ENCODE data around the gene MAB21L4. TPM values are rescaled to one million over a fixed set of nuclear protein-coding genes. Genes with fewer than 3 reads are reported as not detected.

The MAB21L4 gene
- total and polyA plus RNA-seq, 2 experiments from 2014 or later: not detected

DNA sequence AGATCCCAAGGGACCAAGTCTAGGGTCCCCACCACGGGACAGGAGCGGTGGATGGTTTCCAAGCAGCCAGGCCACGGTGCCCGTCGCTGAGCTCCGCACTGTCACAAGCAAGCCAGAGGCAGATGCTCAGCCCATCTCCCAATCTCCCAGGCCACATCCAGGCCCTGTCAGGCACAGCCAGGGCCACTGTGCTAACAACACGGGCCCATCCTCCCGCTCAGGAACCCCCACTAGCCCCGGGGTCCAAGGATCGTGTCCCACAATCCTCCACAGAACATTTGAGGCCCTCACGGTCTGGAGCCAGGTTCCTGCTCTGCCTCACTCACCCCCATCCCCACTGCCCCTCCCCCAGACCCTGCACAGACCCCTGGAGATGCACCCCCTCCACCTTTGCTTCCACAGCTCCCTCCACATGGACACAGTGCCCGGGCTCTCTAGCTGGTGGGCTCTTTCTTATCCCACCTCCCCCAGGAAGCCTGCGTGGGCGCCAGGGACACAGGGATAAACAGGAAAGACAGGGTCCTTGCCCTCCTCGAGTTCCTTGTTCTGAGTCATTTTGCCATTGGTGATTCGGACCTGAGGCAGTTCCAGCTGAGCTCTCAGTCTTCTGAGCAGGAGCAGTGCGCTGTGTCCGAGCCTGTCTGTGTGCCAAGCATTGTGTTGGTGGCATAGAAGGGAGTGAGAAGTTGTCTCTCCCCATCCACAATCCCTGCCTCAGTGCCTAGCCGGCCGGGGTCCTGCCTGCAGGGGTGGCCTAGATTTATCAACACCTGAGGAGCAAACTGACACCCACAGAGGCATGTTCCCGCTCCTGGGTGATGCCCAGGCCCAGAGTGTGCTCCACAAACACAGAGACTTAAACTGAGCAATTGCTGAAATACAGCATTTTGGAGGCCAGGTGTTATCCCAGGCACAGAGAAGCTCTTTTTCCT lies 17.2 kb upstream of the MAB21L4 start:
- Histone ChIP-seq H3K27ac (ENCODE audit: low read depth) (no peak overlapping the region), H3K9me2 (ENCODE audit: insufficient read depth) (no peaks in the 10 kb centered on the region), H2AFZ (no peak overlapping the region), H3K4me1 (ENCODE audit: insufficient read depth) (no peaks in the 10 kb centered on the region; the same call in 1 of the 2 replicates), H3K4me2 (no peak overlapping the region), H3K36me3 (ENCODE audit: insufficient read depth) (no peaks in the 10 kb centered on the region), H4K20me1 (replicated peaks; ENCODE audit: insufficient read depth) (no peaks in the 10 kb centered on the region), H3K27me3 (ENCODE audit: insufficient read depth) (peaks cover 6% of the 10 kb centered on the region; the same call in 1 of the 2 replicates), H3K4me3 (no peak overlapping the region), H3K79me2 (replicated peaks; ENCODE audit: insufficient read depth) (no peaks in the 10 kb centered on the region), H3F3A (replicated peaks; ENCODE audit: low read depth) (0 out of 2 replicates have a peak, but pooled peaks cover 3% of the 10 kb centered on the region)
- Mint-ChIP-seq H3K27ac (no peak overlapping the region), H3K9me3 (no peaks in the 10 kb centered on the region), H3K36me3 (ENCODE audit: low read depth) (no peaks in the 10 kb centered on the region), H3K4me3 (no peak overlapping the region), H3K4me1 (0 out of 3 replicates have a peak, but pooled peaks cover 2% of the 10 kb centered on the region), H3K27me3 (ENCODE audit: insufficient read depth, low read depth, poor library complexity) (peaks cover 3% of the 10 kb centered on the region)
- DNase-seq (ENCODE audit: low spot score): no peak
- no peak for ATAC-seq
- TF ChIP-seq, protein P1, sequence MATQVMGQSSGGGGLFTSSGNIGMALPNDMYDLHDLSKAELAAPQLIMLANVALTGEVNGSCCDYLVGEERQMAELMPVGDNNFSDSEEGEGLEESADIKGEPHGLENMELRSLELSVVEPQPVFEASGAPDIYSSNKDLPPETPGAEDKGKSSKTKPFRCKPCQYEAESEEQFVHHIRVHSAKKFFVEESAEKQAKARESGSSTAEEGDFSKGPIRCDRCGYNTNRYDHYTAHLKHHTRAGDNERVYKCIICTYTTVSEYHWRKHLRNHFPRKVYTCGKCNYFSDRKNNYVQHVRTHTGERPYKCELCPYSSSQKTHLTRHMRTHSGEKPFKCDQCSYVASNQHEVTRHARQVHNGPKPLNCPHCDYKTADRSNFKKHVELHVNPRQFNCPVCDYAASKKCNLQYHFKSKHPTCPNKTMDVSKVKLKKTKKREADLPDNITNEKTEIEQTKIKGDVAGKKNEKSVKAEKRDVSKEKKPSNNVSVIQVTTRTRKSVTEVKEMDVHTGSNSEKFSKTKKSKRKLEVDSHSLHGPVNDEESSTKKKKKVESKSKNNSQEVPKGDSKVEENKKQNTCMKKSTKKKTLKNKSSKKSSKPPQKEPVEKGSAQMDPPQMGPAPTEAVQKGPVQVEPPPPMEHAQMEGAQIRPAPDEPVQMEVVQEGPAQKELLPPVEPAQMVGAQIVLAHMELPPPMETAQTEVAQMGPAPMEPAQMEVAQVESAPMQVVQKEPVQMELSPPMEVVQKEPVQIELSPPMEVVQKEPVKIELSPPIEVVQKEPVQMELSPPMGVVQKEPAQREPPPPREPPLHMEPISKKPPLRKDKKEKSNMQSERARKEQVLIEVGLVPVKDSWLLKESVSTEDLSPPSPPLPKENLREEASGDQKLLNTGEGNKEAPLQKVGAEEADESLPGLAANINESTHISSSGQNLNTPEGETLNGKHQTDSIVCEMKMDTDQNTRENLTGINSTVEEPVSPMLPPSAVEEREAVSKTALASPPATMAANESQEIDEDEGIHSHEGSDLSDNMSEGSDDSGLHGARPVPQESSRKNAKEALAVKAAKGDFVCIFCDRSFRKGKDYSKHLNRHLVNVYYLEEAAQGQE (IDR thresholded peaks at IDR 0.05; ENCODE audit: unreplicated experiment): no peak
- TF ChIP-seq, protein P2, sequence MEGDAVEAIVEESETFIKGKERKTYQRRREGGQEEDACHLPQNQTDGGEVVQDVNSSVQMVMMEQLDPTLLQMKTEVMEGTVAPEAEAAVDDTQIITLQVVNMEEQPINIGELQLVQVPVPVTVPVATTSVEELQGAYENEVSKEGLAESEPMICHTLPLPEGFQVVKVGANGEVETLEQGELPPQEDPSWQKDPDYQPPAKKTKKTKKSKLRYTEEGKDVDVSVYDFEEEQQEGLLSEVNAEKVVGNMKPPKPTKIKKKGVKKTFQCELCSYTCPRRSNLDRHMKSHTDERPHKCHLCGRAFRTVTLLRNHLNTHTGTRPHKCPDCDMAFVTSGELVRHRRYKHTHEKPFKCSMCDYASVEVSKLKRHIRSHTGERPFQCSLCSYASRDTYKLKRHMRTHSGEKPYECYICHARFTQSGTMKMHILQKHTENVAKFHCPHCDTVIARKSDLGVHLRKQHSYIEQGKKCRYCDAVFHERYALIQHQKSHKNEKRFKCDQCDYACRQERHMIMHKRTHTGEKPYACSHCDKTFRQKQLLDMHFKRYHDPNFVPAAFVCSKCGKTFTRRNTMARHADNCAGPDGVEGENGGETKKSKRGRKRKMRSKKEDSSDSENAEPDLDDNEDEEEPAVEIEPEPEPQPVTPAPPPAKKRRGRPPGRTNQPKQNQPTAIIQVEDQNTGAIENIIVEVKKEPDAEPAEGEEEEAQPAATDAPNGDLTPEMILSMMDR (conservative IDR thresholded peaks at IDR 0.05; ENCODE audit: low read depth in 2 of 2): no peak
- no peak for TF ChIP-seq STAT1 (IDR thresholded peaks at IDR 0.05; ENCODE audit: unreplicated experiment)
- no peak for TF ChIP-seq ZNF114 (CRISPR knock-in tag; IDR thresholded peaks at IDR 0.05)
- no peak for TF ChIP-seq EZH2phosphoT487 (IDR thresholded peaks at IDR 0.05; ENCODE audit: unreplicated experiment)
- TF ChIP-seq ZNF462 (CRISPR knock-in tag; IDR thresholded peaks at IDR 0.05): no peak

All from GM23338 (cell line).